Motor neuron (in vitro differentiated cells): ENCODE measurements around the gene SPATA31C1. TPM values are rescaled to one million over a fixed set of nuclear protein-coding genes. Genes with fewer than 3 reads are reported as not detected.
"Not testable (repeated sequence)": the region's sequence is repeated elsewhere in the genome, so short reads cannot be mapped to it uniquely, and the experiment has no call there.

Source experiments
- ATAC-seq, 8 experiments: fragments of 200-7000 bp; cut with Tn5 transposase; replicated peaks in 6 of 8; 2 replicates each; pipeline ENCODE4 v1.8.0; 2021; ENCODE audit warnings: mild to moderate bottlenecking in 8 of 8, moderate library complexity in 8 of 8
- H3K27ac ChIP-seq, 2 donors: fragments of 250-450 bp; sonication (Bioruptor Pico); 2 replicates each; pipeline ENCODE4 v1.9.0; 2021; ENCODE audit warnings: antibody characterized with exemption in 2 of 2, mild to moderate bottlenecking in 2 of 2, moderate library complexity in 1 of 2
- H3K4me1 ChIP-seq, 2 donors: fragments of 250-450 bp; sonication (Bioruptor Pico); replicated peaks in 1 of 2; 2 replicates each; pipeline ENCODE4 v1.6.1; 2021; ENCODE audit warnings: antibody characterized with exemption in 2 of 2, mild to moderate bottlenecking in 2 of 2, moderate library complexity in 1 of 2
- H3K4me3 ChIP-seq, 5 donors: fragments of 250-450 bp; sonication (Bioruptor Pico); 2 replicates each; pipeline ENCODE4 v1.9.0; 2021; ENCODE audit warnings: antibody characterized with exemption in 5 of 5, mild to moderate bottlenecking in 5 of 5, moderate library complexity in 4 of 5
- WGBS, 10 experiments: fragments of 450-650 bp; shearing (Covaris generic); methylation state at CpG; one replicate each; pipeline ENCODE4 v1.0.0; 2022; 5-methylcytosine and 5-hydroxymethylcytosine counted together
- in situ Hi-C, 9 experiments: fragments of 400-800 bp; cut with MboI; loops; one replicate each; pipeline ENCODE4 v1.15.0; 2021; ENCODE audit warnings: low sequenced_read_pairs in 9 of 9, low pct_unique_long_range_greater_than_20kb in 2 of 9; ENCODE audit not compliant: unreplicated experiment in 9 of 9
- total RNA-seq, 8 experiments: library from RNA; unstranded; fragments of 300-600 nt; gene quantifications; 2 replicates each; pipeline versions ENCODE4 v1.2.3 to v1.2.4, GENCODE V29; 2022

Gene SPATA31C1
- total RNA-seq, 8 experiments from 2014 or later, result 0.05 to 0.57 (median 0.12) TPM; not detected in 2

- Histone ChIP-seq H3K4me3 (no peak overlapping the region), H3K4me1 (no peaks in the 10 kb centered on the region), H3K27ac (no peak overlapping the region)
- in situ Hi-C loops, result no loop called here
- no peak for ATAC-seq
- 72 to 100% (median 87%) methylated on average over 2 to 5 of the region's 12 CpGs; no CpG with 5 or more reads in 3 of the 10 experiments for WGBS, 10 experiments
Observed at GRCh38 chr9:87889065-87889881, 28.5 kb upstream of the SPATA31C1 start.

- ATAC-seq, result no peak
- H3K4me1 ChIP-seq, result no peaks in the 10 kb centered on the region
- no peak overlapping the region for H3K4me3 ChIP-seq
- 86% methylated on average over 1 of the region's 4 CpGs; no CpG with 5 or more reads in 9 of the 10 experiments for WGBS, 10 experiments
- in situ Hi-C loops, result no loop called here
- no peak overlapping the region for H3K27ac ChIP-seq
Observed at GRCh38 chr9:87889882-87890252, 27.9 kb upstream of the SPATA31C1 start.

- in situ Hi-C loops, result no loop called here
- peak in 1 of 8 experiments; percentile 62 for ATAC-seq
Observed at GRCh38 chr9:87890837-87891236, 26.9 kb upstream of the SPATA31C1 start.

GRCh38 chr9:87891754-87892153, 26.0 kb upstream of the SPATA31C1 start:
- Histone ChIP-seq H3K4me3 (no peak overlapping the region), H3K27ac (no peak overlapping the region), H3K4me1 (no peaks in the 10 kb centered on the region)
- no peak for ATAC-seq
- WGBS, 10 experiments, result 38 to 100% (median 83%) methylated on average over 2 to 5 of the region's 6 CpGs; no CpG with 5 or more reads in 1 of the 10 experiments
- in situ Hi-C loops, result no loop called here

More at GRCh38 chr9:87890837-87891236, 26.9 kb upstream of the SPATA31C1 start:
- H3K27ac ChIP-seq, result no peak overlapping the region
- no peaks in the 10 kb centered on the region for H3K4me1 ChIP-seq
- H3K4me3 ChIP-seq, result no peak overlapping the region
- 67 to 88% (median 82%) methylated on average over 1 to 8 of the region's 10 CpGs; no CpG with 5 or more reads in 4 of the 10 experiments for WGBS, 10 experiments

GRCh38 chr9:87892956-87893355, 24.8 kb upstream of the SPATA31C1 start:
- no peak for ATAC-seq
- H3K27ac ChIP-seq, result no peak overlapping the region
- in situ Hi-C loops, result no loop called here
- no peaks in the 10 kb centered on the region for H3K4me1 ChIP-seq
- 56 to 100% (median 81%) methylated on average over 1 to 4 of the region's 4 CpGs; no CpG with 5 or more reads in 1 of the 10 experiments for WGBS, 10 experiments
- H3K4me3 ChIP-seq, result no peak overlapping the region

GRCh38 chr9:87894998-87895625, 22.6 kb upstream of the SPATA31C1 start:
- peak in 2 of 8 experiments; percentile 19 to 45 for ATAC-seq
- in situ Hi-C loops, result no loop called here
- no peak overlapping the region for H3K27ac ChIP-seq
- H3K4me1 ChIP-seq, result no peaks in the 10 kb centered on the region
- WGBS, 10 experiments, result 8 to 93% (median 51%) methylated on average over 1 to 4 of the region's 4 CpGs; no CpG with 5 or more reads in 3 of the 10 experiments
- H3K4me3 ChIP-seq, result no peak overlapping the region

GRCh38 chr9:87896891-87897290, 20.9 kb upstream of the SPATA31C1 start:
- H3K27ac ChIP-seq, result no peak overlapping the region
- no peaks in the 10 kb centered on the region for H3K4me1 ChIP-seq
- in situ Hi-C loops, result no loop called here
- no peak for ATAC-seq
- no peak overlapping the region for H3K4me3 ChIP-seq

- Histone ChIP-seq H3K4me1 (no peaks in the 10 kb centered on the region), H3K4me3 (no peak overlapping the region), H3K27ac (no peak overlapping the region)
- ATAC-seq, result no peak
- in situ Hi-C loops, result no loop called here
Observed at GRCh38 chr9:87898151-87898550, 19.6 kb upstream of the SPATA31C1 start.

GRCh38 chr9:87902371-87902770, 15.4 kb upstream of the SPATA31C1 start:
- H3K27ac ChIP-seq, in situ Hi-C loops, H3K4me3 ChIP-seq, ATAC-seq, H3K4me1 ChIP-seq: not testable (repeated sequence)
- WGBS, 10 experiments, result 58 to 91% (median 80%) methylated on average over 3 to 4 of the region's 11 CpGs; no CpG with 5 or more reads in 6 of the 10 experiments

GRCh38 chr9:87909310-87910041, 8.3 kb upstream of the SPATA31C1 start:
- in situ Hi-C loops, result no loop called here
- no peak overlapping the region for H3K27ac ChIP-seq
- no peak overlapping the region for H3K4me3 ChIP-seq
- WGBS, 10 experiments, result 65 to 100% (median 94%) methylated on average over 1 to 9 of the region's 20 CpGs
- H3K4me1 ChIP-seq, result no peaks in the 10 kb centered on the region
- ATAC-seq, result no peak

GRCh38 chr9:87910821-87911220, 6.9 kb upstream of the SPATA31C1 start:
- 0 to 82% (median 55%) methylated on average over 3 of the region's 3 CpGs for WGBS, 10 experiments
- Histone ChIP-seq H3K4me3 (no peak overlapping the region), H3K4me1 (no peaks in the 10 kb centered on the region), H3K27ac (no peak overlapping the region)
- ATAC-seq, result peak in 1 of 8 experiments; percentile 65
- in situ Hi-C loops, result no loop called here

GRCh38 chr9:87919013-87919412, 1.3 kb downstream of the SPATA31C1 start:
- ATAC-seq, in situ Hi-C loops, H3K4me1 ChIP-seq, H3K27ac ChIP-seq, H3K4me3 ChIP-seq: not testable (repeated sequence)
- WGBS, 10 experiments, result no CpG with 5 or more reads among the region's 13 CpGs

GRCh38 chr9:87921561-87921960, 3.8 kb downstream of the SPATA31C1 start:
- ATAC-seq, H3K4me3 ChIP-seq, in situ Hi-C loops, H3K27ac ChIP-seq, H3K4me1 ChIP-seq: not testable (repeated sequence)
- WGBS, 10 experiments, result no CpG with 5 or more reads among the region's 8 CpGs
